ENCODE results near the gene GPHN.
"Not testable (repeated sequence)": the region's sequence is repeated elsewhere in the genome, so short reads cannot be mapped to it uniquely, and the experiment has no call there.

Gene GPHN

DNA sequence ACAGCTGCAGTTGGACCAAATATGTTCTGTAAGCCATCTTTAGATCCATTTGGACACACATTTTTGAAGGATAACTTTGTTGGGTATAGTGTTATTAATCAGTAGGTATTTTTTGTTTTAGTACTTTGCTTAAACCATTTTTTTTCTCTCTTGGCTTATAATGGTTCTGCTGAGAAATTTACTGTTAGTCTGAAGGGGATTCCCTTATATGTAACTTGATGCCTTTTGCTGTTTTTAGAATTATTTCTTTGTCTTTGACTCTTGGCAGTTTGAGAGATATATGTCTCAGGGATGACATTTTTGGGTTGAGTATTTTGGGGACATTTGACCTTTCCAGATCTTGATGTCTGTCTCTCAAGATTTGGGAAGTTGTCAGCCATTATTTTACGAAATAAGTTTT, 169.8 kb downstream of the GPHN start:
- DNase-seq (ENCODE audit: low spot score), result no peak

DNA sequence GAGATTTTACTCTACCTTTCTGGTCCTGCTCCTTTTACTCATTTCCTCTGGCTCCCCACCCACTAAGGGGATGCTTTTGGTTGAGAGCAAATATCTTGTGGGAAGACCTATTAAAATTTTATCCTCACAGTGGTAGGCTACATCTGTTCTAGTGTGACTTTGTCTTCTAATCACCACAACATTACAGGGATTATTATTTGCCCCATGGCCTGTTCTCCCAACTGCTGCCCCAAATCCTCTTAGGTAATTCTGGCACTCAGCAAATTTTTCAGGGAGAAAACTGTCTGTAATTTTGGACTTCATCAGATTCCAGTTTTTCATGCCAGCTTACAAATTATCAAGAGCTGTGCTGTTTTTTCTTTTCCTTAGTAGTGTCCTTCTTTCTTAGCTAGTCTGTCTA, 172.3 kb downstream of the GPHN start:
- DNase-seq (ENCODE audit: low spot score), result no peak

DNA sequence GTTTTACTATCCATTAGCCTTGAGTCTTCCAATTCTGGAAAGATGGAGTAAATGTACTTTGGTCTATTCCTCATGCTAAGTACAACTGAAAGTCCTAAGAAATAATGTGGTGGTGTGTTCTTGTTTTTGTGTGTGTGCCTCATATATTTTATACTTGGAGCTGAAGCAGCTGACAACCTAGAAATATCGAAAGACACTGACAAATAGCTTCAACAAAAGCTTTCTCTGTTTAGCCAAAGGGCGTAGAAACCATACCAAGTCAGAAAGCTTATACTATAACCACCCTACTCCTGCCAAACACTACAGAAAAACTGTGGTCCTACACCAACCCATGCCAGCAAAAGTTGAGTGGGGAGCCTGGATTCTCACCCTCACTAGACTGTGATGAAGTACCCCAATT, 188.4 kb downstream of the GPHN start:
- DNase-seq (ENCODE audit: low spot score), result no peak

- DNase-seq (ENCODE audit: low spot score), result no peak
These were observed 190.6 kb downstream of the GPHN start for GRCh38 chr14:66698503-66698902.

GRCh38 chr14:66701813-66702212, 193.9 kb downstream of the GPHN start:
- DNase-seq (ENCODE audit: low spot score), result no peak

GRCh38 chr14:66708267-66708666, 200.3 kb downstream of the GPHN start:
- no peak for DNase-seq (ENCODE audit: low spot score)

DNA sequence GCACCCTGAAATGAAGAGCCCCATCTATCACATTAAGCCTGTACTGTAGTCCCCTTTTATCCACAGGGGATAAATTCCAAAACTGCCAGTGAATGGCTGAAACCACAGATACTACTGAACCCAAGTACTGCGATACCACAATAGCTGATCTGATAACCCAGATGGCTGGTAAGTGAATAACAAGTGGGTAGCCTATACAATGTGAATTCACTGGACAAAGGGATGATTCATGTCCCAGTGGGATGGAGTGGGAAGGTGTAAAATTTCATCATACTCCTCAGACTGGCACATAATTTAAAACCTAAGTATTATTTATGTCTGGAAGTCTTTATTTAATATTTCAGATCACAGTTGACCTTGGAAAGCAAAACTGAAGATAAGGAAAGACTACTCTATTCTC, 201.3 kb downstream of the GPHN start:
- peak; percentile 1 for DNase-seq (ENCODE audit: low spot score)

DNA sequence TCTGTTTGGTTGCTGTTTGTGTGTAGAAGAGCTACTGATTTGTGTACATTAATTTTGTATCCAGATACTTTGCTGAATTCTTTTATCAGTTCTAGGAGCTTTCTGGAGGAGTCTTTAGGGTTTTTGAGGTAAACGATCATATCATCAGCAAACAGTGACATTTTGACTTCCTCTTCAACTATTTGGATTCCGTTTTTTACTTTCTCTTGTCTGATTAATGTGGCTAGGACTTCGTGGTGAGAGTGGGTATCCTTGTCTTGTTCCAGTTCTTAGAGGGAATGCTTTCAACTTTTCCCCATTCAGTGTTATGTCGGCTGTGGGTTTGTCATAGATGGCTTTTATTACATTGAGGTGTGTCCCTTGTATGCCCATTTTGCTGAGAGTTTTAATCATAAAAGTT, 206.3 kb downstream of the GPHN start:
- DNase-seq (ENCODE audit: low spot score), result not testable (repeated sequence)

DNA sequence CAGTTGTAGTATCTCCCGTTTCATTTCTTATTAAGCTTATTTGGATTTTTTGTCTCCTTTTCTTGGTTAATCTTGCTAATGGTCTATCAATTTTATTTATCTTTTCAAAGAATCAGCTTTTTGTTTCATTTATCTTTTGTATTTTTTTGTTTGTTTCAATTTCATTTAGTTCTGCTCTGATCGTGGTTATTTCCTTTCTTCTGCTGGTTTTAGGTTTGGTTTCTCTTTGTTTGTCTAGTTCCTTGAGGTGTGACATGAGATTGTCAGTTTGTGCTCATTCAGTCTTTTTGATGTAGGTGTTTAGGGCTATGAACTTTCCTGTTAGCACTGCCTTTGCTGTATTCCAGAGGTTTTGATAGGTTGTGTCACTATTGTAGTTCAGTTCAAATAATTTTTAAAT, 207.4 kb downstream of the GPHN start:
- DNase-seq (ENCODE audit: low spot score), result not testable (repeated sequence)

DNA sequence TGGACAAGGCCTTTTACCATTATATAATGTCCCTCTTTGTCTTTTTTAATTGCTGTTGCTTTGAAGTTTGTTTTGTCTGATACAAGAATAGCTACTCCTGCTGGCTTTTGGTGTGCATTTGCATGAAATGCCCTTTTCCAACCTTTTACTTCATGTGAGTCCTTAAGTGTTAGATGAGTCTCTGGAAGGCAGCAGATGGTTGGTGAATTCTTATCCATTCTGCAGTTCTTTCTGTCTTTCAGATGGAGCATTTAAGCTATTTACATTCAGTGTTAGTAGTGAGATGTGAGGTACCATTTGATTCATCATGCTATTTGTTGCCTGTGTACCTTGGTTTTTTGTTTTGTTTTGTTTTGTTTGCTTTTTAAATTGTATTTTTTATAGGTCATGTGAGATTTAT, 208.3 kb downstream of the GPHN start:
- no peak for DNase-seq (ENCODE audit: low spot score)

GRCh38 chr14:66717561-66718140, 209.7 kb downstream of the GPHN start:
- no peak for DNase-seq (ENCODE audit: low spot score)

- no peak for DNase-seq (ENCODE audit: low spot score)
These were observed 217.0 kb downstream of the GPHN start for GRCh38 chr14:66724996-66725395.

DNA sequence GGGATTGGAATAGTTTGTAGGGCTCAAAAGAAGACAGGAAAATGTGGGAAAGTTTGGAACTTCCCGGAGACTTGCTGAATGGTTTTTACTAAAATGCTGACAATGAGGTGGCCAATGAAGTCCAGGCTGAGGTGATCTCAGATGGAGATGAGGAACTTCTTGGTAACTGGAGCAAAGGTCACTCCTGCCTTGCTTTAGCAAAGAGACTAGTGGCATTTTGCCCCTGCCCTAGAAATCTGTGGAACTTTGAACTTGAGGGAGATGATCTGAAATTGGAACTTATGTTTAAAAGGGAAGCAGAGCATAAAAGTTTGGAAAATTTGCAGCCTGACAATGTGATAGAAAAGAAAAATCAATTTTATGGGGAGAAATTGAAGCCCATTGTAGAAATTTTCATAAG, 223.4 kb downstream of the GPHN start:
- DNase-seq (ENCODE audit: low spot score), result not testable (repeated sequence)

DNA sequence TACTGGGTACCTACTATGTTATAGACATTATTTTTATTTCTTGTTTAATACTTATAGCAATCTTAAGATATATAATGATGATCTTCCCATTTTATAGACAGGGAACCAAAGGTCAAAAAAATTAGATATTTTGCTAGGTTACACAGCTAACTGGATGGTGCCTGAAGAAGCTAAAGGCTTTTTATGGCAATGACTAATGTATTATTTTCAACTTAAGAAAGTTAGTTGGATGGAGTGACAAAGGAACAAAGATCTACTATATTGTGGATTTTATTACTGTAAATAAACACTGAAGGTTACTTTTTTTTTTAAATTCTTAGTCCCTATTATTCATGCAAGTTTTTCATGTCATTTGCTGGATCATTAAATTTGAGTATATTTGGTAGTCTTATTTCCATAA, 227.9 kb downstream of the GPHN start:
- no peak for DNase-seq (ENCODE audit: low spot score)

DNA sequence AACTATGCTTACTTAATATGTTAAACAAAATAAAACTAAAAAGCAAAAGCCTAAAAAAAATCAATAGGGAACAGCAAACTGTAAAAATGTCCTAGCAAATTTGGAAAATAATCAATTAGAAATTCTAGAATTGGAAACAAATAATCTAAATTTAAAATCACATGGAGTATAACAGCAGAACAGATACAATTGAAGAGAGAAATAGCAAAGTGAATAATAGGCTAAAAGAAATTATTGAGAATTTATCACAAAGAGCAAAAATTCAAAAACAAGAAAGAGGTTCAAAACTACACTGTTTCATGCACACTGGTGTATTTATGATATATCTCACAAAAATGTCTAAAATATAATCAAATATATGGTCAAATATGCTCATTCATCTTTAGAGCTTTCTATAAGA, 231.9 kb downstream of the GPHN start:
- no peak for DNase-seq (ENCODE audit: low spot score)

GRCh38 chr14:66745078-66745477, 237.1 kb downstream of the GPHN start:
- DNase-seq (ENCODE audit: low spot score), result no peak

GRCh38 chr14:66746316-66747006, 238.5 kb downstream of the GPHN start:
- DNase-seq (ENCODE audit: low spot score), result peak; percentile 15

DNA sequence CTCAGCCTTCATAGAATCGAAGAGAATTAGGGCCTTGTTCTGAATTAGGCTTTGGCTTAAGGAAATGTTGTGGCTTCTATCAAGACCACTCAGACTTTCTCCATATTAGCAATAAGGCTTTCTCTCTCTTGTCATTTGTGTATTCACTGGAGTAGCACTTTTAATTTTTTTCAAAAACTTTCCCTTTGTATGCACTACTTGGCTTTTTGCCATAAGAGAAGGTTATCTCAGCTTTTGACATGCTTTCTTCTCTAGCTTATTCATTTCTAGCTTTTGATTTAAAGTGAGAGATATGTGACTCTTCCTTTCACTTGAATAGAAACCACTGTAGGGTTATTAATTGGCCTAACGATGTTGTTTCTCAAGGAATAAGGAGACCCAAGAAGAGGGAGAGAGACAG, 244.2 kb downstream of the GPHN start:
- no peak for DNase-seq (ENCODE audit: low spot score)

- no peak for DNase-seq (ENCODE audit: low spot score)
These were observed 250.2 kb downstream of the GPHN start for GRCh38 chr14:66758031-66758613.

GRCh38 chr14:66772146-66772545, 264.2 kb downstream of the GPHN start:
- DNase-seq (ENCODE audit: low spot score), result no peak

GRCh38 chr14:66782853-66783252, 274.9 kb downstream of the GPHN start:
- DNase-seq (ENCODE audit: low spot score), result no peak

DNA sequence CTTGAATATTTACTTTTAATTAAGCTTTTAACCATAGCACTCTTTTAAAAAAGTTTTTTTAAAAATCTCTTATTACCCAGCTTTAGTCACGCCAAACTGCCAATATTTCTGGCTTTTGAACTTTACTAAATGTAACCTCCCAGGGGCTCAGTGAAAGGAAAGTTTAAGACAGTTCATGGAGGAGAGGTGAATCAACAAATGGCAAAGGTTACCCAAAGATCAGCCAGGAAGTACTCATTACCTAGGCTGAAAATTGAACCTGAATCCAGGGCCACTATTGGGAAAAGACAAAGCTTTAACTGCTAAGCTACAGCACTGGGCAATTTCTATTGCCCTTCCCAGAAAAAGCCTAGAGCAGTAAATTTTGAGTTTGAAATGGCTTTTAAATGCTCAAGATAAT, 282.2 kb downstream of the GPHN start:
- DNase-seq (ENCODE audit: low spot score), result no peak

DNA sequence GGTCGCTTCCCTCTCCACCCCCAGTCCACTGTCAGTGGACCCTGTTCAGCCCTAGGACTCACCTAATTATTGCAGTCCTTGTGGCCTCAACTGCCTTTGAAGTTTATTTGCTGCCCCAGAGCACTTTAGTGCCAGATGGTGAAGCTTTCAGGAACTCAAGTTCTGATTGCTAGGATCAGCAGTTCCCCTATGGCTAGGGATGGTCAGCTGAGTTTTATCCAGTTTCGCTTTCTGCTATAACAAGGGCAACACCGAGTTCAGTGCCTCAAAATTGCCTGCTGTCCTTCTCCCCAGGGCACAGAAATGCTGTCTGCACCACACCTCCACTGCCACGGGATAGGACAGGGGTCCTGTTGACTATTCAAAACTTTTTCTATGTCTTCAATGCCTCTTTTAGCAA, 295.0 kb downstream of the GPHN start:
- no peak for DNase-seq (ENCODE audit: low spot score)

DNA sequence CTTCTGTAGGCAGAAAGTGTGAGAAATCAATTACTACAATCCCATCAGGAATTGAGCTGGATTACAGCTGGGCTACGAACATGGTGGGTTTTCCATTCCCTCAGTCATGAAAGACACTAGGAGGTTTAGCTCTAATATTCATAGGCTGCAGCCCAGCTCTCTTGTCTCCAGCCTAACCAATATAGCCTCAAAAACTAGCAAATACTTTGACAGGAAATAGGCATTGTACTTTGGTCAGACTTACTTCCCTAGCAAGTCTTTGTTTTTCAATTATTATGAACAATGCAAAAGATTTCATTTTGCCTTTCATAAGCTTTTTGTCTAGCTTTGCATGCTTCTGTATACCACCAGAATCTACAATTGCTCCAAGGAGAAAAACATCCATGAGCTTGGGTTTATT, 296.2 kb downstream of the GPHN start:
- no peak for DNase-seq (ENCODE audit: low spot score)
